WI38 (cell line): Measurements from ENCODE around the gene SLC6A20.

ENCODE experiments used
- H3K4me3 ChIP-seq: 2 replicates; pipeline ENCODE4 v1.5.1; 2011; ENCODE audit warnings: low read depth, mild to moderate bottlenecking, control low read depth, low read length
- TF ChIP-seq, protein P1 (sequence below): IDR thresholded peaks from 2 replicates; pipeline ENCODE4 v1.5.1; 2012; ENCODE audit warnings: low read depth, mild to moderate bottlenecking, control low read depth, low read length

SLC6A20 gene

DNA sequence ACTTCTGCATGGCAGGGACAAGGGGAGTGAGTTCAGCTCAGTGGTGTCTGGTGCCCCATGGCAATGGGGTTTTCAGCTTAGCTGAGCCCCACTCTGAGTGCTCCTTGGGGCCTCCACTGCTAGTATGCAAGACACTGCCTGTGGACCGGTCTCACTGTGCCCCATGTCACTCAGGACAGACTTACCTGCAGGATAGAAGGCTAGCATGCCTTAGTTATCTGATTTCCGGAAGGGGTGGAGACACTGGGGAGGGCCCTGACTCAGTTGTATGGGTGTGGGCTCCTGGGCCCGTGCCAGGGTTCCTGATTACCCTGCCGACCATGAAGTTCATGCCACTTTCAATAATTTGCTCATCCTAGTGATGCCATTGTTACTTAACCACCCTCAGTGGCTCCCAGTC is 4.3 kb upstream of the SLC6A20 start:
- H3K4me3 ChIP-seq = no peak overlapping the region
- TF ChIP-seq, protein P1, sequence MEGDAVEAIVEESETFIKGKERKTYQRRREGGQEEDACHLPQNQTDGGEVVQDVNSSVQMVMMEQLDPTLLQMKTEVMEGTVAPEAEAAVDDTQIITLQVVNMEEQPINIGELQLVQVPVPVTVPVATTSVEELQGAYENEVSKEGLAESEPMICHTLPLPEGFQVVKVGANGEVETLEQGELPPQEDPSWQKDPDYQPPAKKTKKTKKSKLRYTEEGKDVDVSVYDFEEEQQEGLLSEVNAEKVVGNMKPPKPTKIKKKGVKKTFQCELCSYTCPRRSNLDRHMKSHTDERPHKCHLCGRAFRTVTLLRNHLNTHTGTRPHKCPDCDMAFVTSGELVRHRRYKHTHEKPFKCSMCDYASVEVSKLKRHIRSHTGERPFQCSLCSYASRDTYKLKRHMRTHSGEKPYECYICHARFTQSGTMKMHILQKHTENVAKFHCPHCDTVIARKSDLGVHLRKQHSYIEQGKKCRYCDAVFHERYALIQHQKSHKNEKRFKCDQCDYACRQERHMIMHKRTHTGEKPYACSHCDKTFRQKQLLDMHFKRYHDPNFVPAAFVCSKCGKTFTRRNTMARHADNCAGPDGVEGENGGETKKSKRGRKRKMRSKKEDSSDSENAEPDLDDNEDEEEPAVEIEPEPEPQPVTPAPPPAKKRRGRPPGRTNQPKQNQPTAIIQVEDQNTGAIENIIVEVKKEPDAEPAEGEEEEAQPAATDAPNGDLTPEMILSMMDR = no peak

DNA sequence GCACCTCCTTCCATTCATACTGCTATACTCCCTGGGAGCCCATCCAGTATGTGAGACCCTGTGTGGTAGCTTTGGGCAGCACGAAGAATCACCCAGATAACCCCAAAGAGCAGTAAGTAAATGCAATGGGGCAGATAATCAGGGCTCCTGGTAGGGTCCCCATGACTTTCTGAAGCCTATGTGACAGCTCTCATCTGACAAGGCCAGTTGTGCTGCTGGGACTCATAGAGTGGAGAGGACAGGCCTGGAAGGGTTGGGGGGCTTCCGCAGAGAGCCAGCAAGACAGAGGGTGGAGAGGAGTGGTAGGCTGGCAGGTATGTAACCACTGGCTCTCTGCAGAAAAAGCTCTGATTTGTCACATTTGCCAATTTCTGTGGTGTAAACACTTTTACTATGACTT is 3.2 kb upstream of the SLC6A20 start:
- TF ChIP-seq, protein P1 = no peak

DNA sequence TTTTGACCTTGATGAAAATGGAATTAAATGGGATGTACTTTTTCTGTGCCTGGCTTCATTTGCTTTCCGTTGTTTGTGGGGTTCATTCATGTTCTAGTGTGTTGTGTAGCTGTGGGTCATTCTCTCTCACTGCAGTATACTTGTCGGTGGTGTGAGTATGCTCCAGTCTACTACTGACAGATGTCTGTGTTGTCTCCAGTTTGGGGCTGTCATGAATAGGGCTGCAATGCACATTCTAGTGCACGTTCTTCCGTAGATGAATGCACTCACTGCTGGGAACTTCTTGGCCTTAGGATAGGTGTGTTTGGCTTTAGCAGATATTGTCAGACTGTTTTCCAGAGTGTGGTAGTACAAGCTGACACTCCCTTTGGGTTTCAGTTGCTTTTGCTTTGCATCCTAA is 1.7 kb upstream of the SLC6A20 start:
- TF ChIP-seq, protein P1 = no peak

More for the DNA sequence above, 3.2 kb upstream of the SLC6A20 start:
- no peak overlapping the region for H3K4me3 ChIP-seq

DNA sequence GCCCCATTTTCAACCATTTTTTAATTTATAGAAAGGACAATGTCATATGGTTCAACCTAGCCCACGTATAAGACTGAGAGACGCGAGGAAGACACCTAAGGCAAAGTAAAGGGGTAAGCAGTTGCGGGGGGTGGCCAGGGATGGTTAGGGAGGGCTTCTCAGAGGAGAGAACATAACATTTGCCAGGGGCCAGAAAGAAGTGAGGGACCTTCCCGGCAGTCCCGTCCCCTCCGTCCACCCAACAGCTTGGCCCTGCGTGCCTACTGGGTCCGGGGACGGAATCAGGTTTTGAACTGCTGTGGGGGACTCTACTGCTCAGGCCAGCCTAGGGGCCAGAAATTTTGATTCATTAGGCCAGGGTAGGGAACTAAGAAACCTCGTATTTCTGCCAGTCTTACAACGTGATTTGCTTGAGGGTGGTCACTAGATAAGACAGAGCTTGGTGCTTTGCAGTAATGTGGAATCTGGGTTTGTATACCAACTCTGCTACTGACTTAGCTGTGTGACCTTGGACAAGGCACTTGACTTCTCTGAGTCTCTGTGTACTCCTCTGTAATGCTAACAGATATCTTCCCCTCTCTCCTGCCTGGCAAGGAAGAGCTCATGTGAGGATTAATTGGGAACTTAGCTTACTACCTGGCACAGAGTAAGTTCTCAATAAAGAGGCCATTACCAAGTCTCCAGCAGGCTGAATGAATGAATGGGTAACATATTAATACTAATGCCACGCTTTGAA is 734 bp upstream of the SLC6A20 start:
- TF ChIP-seq, protein P1 = no peak
- no peak overlapping the region for H3K4me3 ChIP-seq

More for the DNA sequence above, 1.7 kb upstream of the SLC6A20 start:
- H3K4me3 ChIP-seq = no peak overlapping the region

DNA sequence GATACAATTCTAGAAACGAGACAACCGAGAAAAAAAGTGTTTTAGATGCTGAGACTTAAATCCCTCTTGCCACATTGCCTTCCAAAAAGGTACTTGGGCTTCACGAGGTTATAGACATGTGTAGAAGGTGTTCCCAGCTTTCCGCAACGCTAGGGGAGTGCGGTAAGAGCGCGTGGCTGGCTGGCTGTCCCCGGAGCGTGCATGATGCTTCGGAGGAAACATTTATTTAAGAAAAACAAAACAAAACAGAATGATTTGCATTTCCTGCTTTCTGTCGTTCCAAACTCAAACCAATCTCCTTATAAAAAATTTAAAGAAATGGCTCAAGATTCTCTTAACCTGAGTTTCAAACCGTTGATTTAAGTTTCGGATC is 841 bp downstream of the SLC6A20 start:
- TF ChIP-seq, protein P1 = no peak

DNA sequence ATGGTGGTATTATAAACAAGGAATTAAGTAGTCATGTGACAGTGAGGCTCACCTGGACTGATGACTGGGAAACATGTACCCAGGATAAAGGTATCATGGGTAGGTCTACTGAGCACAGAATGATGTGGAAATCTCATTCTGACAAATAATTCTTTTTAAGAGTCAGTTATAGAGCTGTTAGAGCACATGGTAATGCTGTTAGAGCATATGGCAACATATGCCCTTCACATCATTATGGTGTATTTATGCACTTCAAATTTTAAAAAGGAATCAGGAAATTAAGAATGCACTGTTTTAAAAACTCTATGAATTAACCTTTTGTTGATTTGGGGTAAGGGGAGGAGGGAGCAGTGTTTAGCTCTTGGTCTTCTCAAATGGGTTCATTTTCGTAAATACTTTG is 1.7 kb downstream of the SLC6A20 start:
- TF ChIP-seq, protein P1 = no peak

More for the DNA sequence above, 841 bp downstream of the SLC6A20 start:
- H3K4me3 ChIP-seq = no peak overlapping the region

DNA sequence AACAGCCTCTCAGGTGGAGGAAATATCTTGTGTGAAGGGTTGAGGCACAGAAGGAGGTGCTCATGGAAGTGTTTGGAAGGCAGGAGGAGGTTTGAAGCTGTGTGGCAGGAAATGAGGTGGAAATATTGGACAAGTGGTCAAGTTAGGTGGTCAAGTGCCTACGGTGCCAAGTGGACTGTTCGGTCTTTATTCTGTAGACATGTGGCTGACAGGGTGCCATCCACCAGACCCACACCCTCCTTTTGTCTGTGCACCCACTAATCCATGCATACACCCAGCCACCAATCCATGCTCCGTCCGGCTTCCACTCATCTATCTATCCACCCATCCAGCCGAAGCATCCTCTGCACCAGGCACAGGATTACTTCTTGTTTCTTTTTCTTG is 2.2 kb downstream of the SLC6A20 start:
- TF ChIP-seq, protein P1 = no peak
- H3K4me3 ChIP-seq = no peak overlapping the region

More for the DNA sequence above, 1.7 kb downstream of the SLC6A20 start:
- no peak overlapping the region for H3K4me3 ChIP-seq
